HL-60 (cell line): ENCODE measurements around the gene TUBB4A.

Experiments used
- DNase-seq, 2 experiments: peaks; one replicate each; pipeline ENCODE4 v3.0.0-alpha.2; 2010 to 2020; ENCODE audit warnings: low read depth in 1 of 2, low spot score in 1 of 2
- H3K27ac ChIP-seq: fragments of 250-450 bp; sonication (Bioruptor Pico); replicated peaks from 2 replicates; pipeline ENCODE4 v1.5.1; 2020; ENCODE audit warnings: mild to moderate bottlenecking, moderate library complexity
- H3K27me3 ChIP-seq: fragments of 250-450 bp; sonication (Bioruptor Pico); 2 replicates; pipeline ENCODE4 v1.5.1; 2021; ENCODE audit warnings: mild to moderate bottlenecking, moderate library complexity; ENCODE audit not compliant: insufficient read depth, poor library complexity, severe bottlenecking
- H3K4me3 ChIP-seq: replicated peaks from 2 replicates; pipeline ENCODE4 v1.5.1; 2011; ENCODE audit warnings: mild to moderate bottlenecking, control low read depth, low read length; ENCODE audit not compliant: insufficient read depth
- CTCF ChIP-seq: IDR thresholded peaks from one replicate; pipeline ENCODE4 v1.5.1; 2011; ENCODE audit warnings: low read length, control low read depth, inconsistent platforms; ENCODE audit not compliant: insufficient read depth
- GABPA ChIP-seq: IDR thresholded peaks from 2 replicates; pipeline ENCODE4 v1.6.1; 2012; ENCODE audit warnings: low read depth
- POLR2AphosphoS5 ChIP-seq: IDR thresholded peaks from 2 replicates; pipeline ENCODE4 v1.6.1; 2012; ENCODE audit warnings: low read depth
- REST ChIP-seq: IDR thresholded peaks from 2 replicates; pipeline ENCODE4 v1.6.1; 2012; ENCODE audit warnings: low read depth; ENCODE audit not compliant: insufficient replicate concordance
- SPI1 ChIP-seq: IDR thresholded peaks from 2 replicates; pipeline ENCODE4 v1.6.1; 2012; ENCODE audit warnings: low read depth, mild to moderate bottlenecking, borderline replicate concordance

The TUBB4A gene

GRCh38 chr19:6522712-6523111 lies 20.6 kb upstream of the TUBB4A start:
- no peak for TF ChIP-seq GABPA
- no peak for TF ChIP-seq REST
- no peak for TF ChIP-seq SPI1
- no peak for TF ChIP-seq CTCF
- H3K4me3 ChIP-seq, result no peak overlapping the region

GRCh38 chr19:6521718-6522646 lies 19.9 kb upstream of the TUBB4A start:
- TF ChIP-seq SPI1 (no peak), GABPA (no peak), CTCF (no peak)
- no peak for DNase-seq
- Histone ChIP-seq H3K27ac (no peak overlapping the region), H3K4me3 (0 out of 2 replicates have a peak overlapping the region, but pooled peaks have one; percentile 1), H3K27me3 (no peaks in the 10 kb centered on the region)

More at GRCh38 chr19:6522712-6523111, 20.6 kb upstream of the TUBB4A start:
- Histone ChIP-seq H3K27ac (no peak overlapping the region), H3K27me3 (no peaks in the 10 kb centered on the region)
- DNase-seq, result no peak

- DNase-seq, result no peak
- Histone ChIP-seq H3K27ac (no peak overlapping the region), H3K27me3 (no peaks in the 10 kb centered on the region), H3K4me3 (no peak overlapping the region)
- TF ChIP-seq SPI1 (no peak), GABPA (no peak), CTCF (no peak), REST (no peak), POLR2AphosphoS5 (no peak)
Observed at GRCh38 chr19:6519289-6519688, 17.2 kb upstream of the TUBB4A start.
